Measurements from ENCODE around the gene SPSB2.

DNA sequence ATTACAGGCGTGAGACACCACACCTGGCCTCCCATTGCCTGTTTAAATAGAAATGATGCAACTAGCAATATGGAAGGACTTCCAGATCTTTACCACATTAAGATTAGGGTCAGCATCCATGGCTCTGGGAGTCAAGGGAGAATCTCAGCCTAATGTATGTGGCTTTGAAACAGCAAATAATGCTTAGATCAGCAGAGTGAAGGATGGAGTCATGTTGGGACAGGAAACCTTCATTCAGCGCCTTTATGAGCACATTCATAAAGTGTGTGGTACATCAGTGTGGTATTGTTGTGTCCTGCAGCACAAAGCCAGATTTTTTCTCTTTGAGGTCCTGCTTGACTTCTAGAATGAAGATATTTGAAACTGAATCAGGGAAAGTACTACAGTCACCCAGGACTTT is 15.3 kb upstream of the SPSB2 start:
- TF ChIP-seq, protein P1, sequence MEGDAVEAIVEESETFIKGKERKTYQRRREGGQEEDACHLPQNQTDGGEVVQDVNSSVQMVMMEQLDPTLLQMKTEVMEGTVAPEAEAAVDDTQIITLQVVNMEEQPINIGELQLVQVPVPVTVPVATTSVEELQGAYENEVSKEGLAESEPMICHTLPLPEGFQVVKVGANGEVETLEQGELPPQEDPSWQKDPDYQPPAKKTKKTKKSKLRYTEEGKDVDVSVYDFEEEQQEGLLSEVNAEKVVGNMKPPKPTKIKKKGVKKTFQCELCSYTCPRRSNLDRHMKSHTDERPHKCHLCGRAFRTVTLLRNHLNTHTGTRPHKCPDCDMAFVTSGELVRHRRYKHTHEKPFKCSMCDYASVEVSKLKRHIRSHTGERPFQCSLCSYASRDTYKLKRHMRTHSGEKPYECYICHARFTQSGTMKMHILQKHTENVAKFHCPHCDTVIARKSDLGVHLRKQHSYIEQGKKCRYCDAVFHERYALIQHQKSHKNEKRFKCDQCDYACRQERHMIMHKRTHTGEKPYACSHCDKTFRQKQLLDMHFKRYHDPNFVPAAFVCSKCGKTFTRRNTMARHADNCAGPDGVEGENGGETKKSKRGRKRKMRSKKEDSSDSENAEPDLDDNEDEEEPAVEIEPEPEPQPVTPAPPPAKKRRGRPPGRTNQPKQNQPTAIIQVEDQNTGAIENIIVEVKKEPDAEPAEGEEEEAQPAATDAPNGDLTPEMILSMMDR (conservative IDR thresholded peaks at IDR 0.05; ENCODE audit: low read depth in 2 of 2) = no peak
- TF ChIP-seq EZH2 (IDR thresholded peaks at IDR 0.05; ENCODE audit: low read depth, unreplicated experiment) (no peak), JUNB (IDR thresholded peaks at IDR 0.05; ENCODE audit: unreplicated experiment) (no peak), POLR2AphosphoS5 (IDR thresholded peaks at IDR 0.05; ENCODE audit: low read depth) (no peak), REST (IDR thresholded peaks at IDR 0.05; ENCODE audit: unreplicated experiment) (no peak)

Measured in GM23338 (cell line).